ENCODE results near the gene RNF180. TPM values are rescaled to one million over a fixed set of nuclear protein-coding genes. Genes with fewer than 3 reads are reported as not detected.

RNF180 gene
- total and polyA plus RNA-seq, 2 of the 8 experiments (the other 6 are each of a cell fraction or from before 2014, with no cell fraction given): 0.39 to 2.3 TPM

- POLR2A ChIA-PET (ENCODE audit: partially characterized antibody): no interaction called here
- no peak for TF ChIP-seq HDAC2 (IDR thresholded peaks at IDR 0.05; ENCODE audit: borderline replicate concordance in 1 of 2, low read depth in 2 of 2, low read length in 2 of 2)
- no peak for TF ChIP-seq CBX5 (IDR thresholded peaks at IDR 0.05; ENCODE audit: low read depth, low read length)
- TF ChIP-seq NRF1 (IDR thresholded peaks at IDR 0.05; ENCODE audit: low read depth, low read length): no peak
- TF ChIP-seq TAF1 (IDR thresholded peaks at IDR 0.05; ENCODE audit: low read depth, low read length): no peak
- TF ChIP-seq ASH2L (IDR thresholded peaks at IDR 0.05; ENCODE audit: low read length): no peak
- no peak for TF ChIP-seq CHD2 (IDR thresholded peaks at IDR 0.05; ENCODE audit: low read length)
- TF ChIP-seq RFX5 (IDR thresholded peaks at IDR 0.05; ENCODE audit: borderline replicate concordance, low read depth, low read length): no peak
- no peak for TF ChIP-seq USF2 (IDR thresholded peaks at IDR 0.05; ENCODE audit: low read length)
- no peak for TF ChIP-seq CREB1 (IDR thresholded peaks at IDR 0.05)
- no peak for TF ChIP-seq SIN3A (conservative IDR thresholded peaks at IDR 0.05 in 1 of 2, IDR thresholded peaks at IDR 0.05 in 1 of 2; ENCODE audit: low read depth in 1 of 2, low read length in 2 of 2)
- no peak for TF ChIP-seq POLR2AphosphoS5 (IDR thresholded peaks at IDR 0.05; ENCODE audit: low read depth, low read length)
- TF ChIP-seq CEBPB (IDR thresholded peaks at IDR 0.05; ENCODE audit: low read depth, low read length): no peak
- TF ChIP-seq PHF8 (conservative IDR thresholded peaks at IDR 0.05; ENCODE audit: low read depth, low read length): no peak
Observed at GRCh38 chr5:64145216-64145895, 20.3 kb upstream of the RNF180 start.

More at GRCh38 chr5:64145216-64145895, 20.3 kb upstream of the RNF180 start:
- H3K4me3 ChIP-seq (ENCODE audit: extremely low read depth in 1 of 4, insufficient read depth in 2 of 4, low read depth in 3 of 4, low read length in 4 of 4): no peak overlapping the region
- no peak overlapping the region for H4K91ac ChIP-seq (replicated peaks; ENCODE audit: insufficient read length, low read length)
- H3K79me2 ChIP-seq (ENCODE audit: control insufficient read depth in 1 of 2, insufficient read depth in 2 of 2, low read length in 2 of 2): no peaks in the 10 kb centered on the region
- no peak overlapping the region for H4K5ac ChIP-seq (ENCODE audit: insufficient read length, low read depth, low read length)
- H3K4me2 ChIP-seq (ENCODE audit: insufficient read depth in 1 of 2, low read depth in 2 of 2, low read length in 2 of 2): no peak overlapping the region
- no peak overlapping the region for H3K23ac ChIP-seq (ENCODE audit: insufficient read length)
- H3K23me2 ChIP-seq (ENCODE audit: low read depth, low read length): no peaks in the 10 kb centered on the region
- no peak for DNase-seq (ENCODE audit: low read depth in 1 of 2, low spot score in 2 of 2)
- no peaks in the 10 kb centered on the region for H3K79me1 ChIP-seq (ENCODE audit: low read depth, low read length)
- H2AFZ ChIP-seq (ENCODE audit: low read length): no peak overlapping the region
- no peaks in the 10 kb centered on the region for H4K20me1 ChIP-seq (replicated peaks in 1 of 2; ENCODE audit: control insufficient read depth in 1 of 2, insufficient read depth in 2 of 2, low read length in 2 of 2)
- no peak overlapping the region for H2BK20ac ChIP-seq (ENCODE audit: low read length)
- no peak overlapping the region for H3K14ac ChIP-seq (ENCODE audit: insufficient read length)
- CTCF ChIA-PET (ENCODE audit: partially characterized antibody): interaction anchor here (0.8 to 4.9 kb wide), 7 partner anchors 16 to 467 kb away, joined by 3 to 30 read pairs (median 6); no protein-coding TSS in a partner anchor
- H2BK12ac ChIP-seq (ENCODE audit: low read depth, low read length): no peak overlapping the region
- H3K4me1 ChIP-seq (replicated peaks in 1 of 4; ENCODE audit: control insufficient read depth in 3 of 4, insufficient read depth in 4 of 4, low read length in 3 of 4): no peaks in the 10 kb centered on the region; a peak in 1 of 7 replicates
- no peak for FAIRE-seq
- peaks cover 0 to 8% of the 10 kb centered on the region in 2 experiments; a peak in 1 of 4 replicates for H3K9me3 ChIP-seq (ENCODE audit: insufficient read depth in 2 of 2, low read depth in 1 of 2, low read length in 1 of 2)
- no peak overlapping the region for H2BK5ac ChIP-seq (ENCODE audit: low read depth, low read length)
- no peak overlapping the region for H4K8ac ChIP-seq (ENCODE audit: extremely low read depth, insufficient read depth, low read length)
- H2AK5ac ChIP-seq (ENCODE audit: low read depth, low read length): no peak overlapping the region
- no peak overlapping the region for H2BK120ac ChIP-seq (replicated peaks; ENCODE audit: low read depth, low read length)
- no peak overlapping the region for H3K9ac ChIP-seq (replicated peaks in 1 of 4; ENCODE audit: extremely low read depth in 1 of 4, low read depth in 3 of 4, low read length in 3 of 4)
- H3K27ac ChIP-seq (ENCODE audit: low read depth, low read length): no peak overlapping the region
- no peak overlapping the region for H3K56ac ChIP-seq (replicated peaks; ENCODE audit: insufficient read length, low read depth, low read length)
- no peak overlapping the region for H3K18ac ChIP-seq (ENCODE audit: extremely low read depth, low read length)
- no peaks in the 10 kb centered on the region for H3K27me3 ChIP-seq (replicated peaks in 1 of 4; ENCODE audit: control insufficient read depth in 3 of 4, extremely low read depth in 1 of 4, insufficient read depth in 3 of 4, low read length in 3 of 4)
- H3K36me3 ChIP-seq (ENCODE audit: control insufficient read depth in 2 of 4, insufficient read depth in 4 of 4, low read length in 3 of 4): no peaks in the 10 kb centered on the region
- WGBS, 2 experiments (ENCODE audit: extremely low coverage in 1 of 2, insufficient coverage in 1 of 2, insufficient read length in 1 of 2, insufficient replicate concordance in 2 of 2, low coverage in 1 of 2, low lambda C conversion rate in 2 of 2, missing lambda C conversion rate in 1 of 2): 80% methylated on average over 4 of the region's 4 CpGs; no CpG with 5 or more reads in 1 of the 2 experiments
- no peak overlapping the region for H3K4ac ChIP-seq (replicated peaks; ENCODE audit: insufficient read length, low read depth, low read length)
- no peak overlapping the region for H2BK15ac ChIP-seq (ENCODE audit: low read length)
